IMR-90 (cell line): ENCODE results near the gene PIEZO2.

Experiments
- BHLHE40 ChIP-seq: fragments of 150-350 bp; IDR thresholded peaks from 2 replicates; pipeline ENCODE4 v1.6.1; 2016; ENCODE audit warnings: mild to moderate bottlenecking, low read depth, low read length
- CHD1 ChIP-seq: IDR thresholded peaks from 2 replicates; pipeline ENCODE4 v1.6.1; 2012; ENCODE audit warnings: low read depth, low read length, improper control_type of control experiment
- CTCF ChIP-seq: conservative IDR thresholded peaks from 2 replicates; pipeline ENCODE4 v1.5.1; 2012; ENCODE audit warnings: mild to moderate bottlenecking, low read depth, low read length, improper control_type of control experiment
- MAFK ChIP-seq: IDR thresholded peaks from 2 replicates; pipeline ENCODE4 v1.6.1; 2012; ENCODE audit warnings: low read depth, low read length, improper control_type of control experiment
- MAZ ChIP-seq: IDR thresholded peaks from 2 replicates; pipeline ENCODE4 v1.6.1; 2012; ENCODE audit warnings: low read depth, mild to moderate bottlenecking, low read length, improper control_type of control experiment, moderate library complexity, borderline replicate concordance
- MXI1 ChIP-seq: IDR thresholded peaks from 2 replicates; pipeline ENCODE4 v1.6.1; 2012; ENCODE audit warnings: low read depth, mild to moderate bottlenecking, low read length, moderate library complexity, borderline replicate concordance
- NFE2L2 ChIP-seq: fragments of 150-350 bp; IDR thresholded peaks from 2 replicates; pipeline ENCODE4 v1.6.1; 2016; ENCODE audit warnings: low read depth, mild to moderate bottlenecking, low read length
- POLR2A ChIP-seq: IDR thresholded peaks from 2 replicates; pipeline ENCODE4 v1.6.1; 2012; ENCODE audit warnings: mild to moderate bottlenecking, low read depth, low read length
- RAD21 ChIP-seq: IDR thresholded peaks from 2 replicates; pipeline ENCODE4 v1.6.1; 2012; ENCODE audit warnings: low read length, improper control_type of control experiment
- RCOR1 ChIP-seq: IDR thresholded peaks from 2 replicates; pipeline ENCODE4 v1.6.1; 2012; ENCODE audit warnings: mild to moderate bottlenecking, low read length, improper control_type of control experiment; ENCODE audit not compliant: insufficient replicate concordance
- RFX5 ChIP-seq: IDR thresholded peaks from 2 replicates; pipeline ENCODE4 v1.8.0; 2012; ENCODE audit warnings: low read depth, mild to moderate bottlenecking, low read length, moderate library complexity
- SMC3 ChIP-seq: fragments of 150-350 bp; IDR thresholded peaks from 2 replicates; pipeline ENCODE4 v1.6.1; 2016; ENCODE audit warnings: low read depth, mild to moderate bottlenecking, antibody characterized with exemption, low read length, moderate library complexity
- TF ChIP-seq, protein P1 (sequence below): fragments of 150-350 bp; IDR thresholded peaks from 2 replicates; pipeline ENCODE4 v1.6.1; 2017; ENCODE audit warnings: mild to moderate bottlenecking, antibody characterized with exemption, low read length, low read depth

DNA sequence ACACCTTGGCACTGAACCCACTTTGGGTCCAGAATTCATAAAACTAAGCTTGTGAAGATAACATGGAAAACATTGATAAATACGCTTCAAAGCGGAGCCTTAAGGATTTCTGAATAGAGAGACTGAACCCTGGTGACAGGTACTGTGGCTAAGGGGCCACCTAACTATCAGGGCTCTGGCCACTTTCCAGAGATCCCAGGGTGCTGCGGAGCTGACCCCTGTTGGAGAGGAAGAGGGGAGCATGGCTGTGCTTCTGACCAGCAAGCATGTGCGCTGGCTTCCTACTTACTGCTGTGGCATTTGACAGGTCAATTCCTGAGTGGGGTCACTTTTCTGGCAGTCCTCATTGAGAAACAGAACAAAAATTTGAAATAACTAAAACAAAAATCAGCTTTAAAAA is 395.2 kb downstream of the PIEZO2 start:
- no peak for TF ChIP-seq BHLHE40
- TF ChIP-seq CTCF: no peak
- TF ChIP-seq POLR2A: no peak
- no peak for TF ChIP-seq MAZ
- TF ChIP-seq RAD21: no peak
- TF ChIP-seq SMC3: no peak
- no peak for TF ChIP-seq MAFK
- TF ChIP-seq NFE2L2: no peak
- TF ChIP-seq, protein P1, sequence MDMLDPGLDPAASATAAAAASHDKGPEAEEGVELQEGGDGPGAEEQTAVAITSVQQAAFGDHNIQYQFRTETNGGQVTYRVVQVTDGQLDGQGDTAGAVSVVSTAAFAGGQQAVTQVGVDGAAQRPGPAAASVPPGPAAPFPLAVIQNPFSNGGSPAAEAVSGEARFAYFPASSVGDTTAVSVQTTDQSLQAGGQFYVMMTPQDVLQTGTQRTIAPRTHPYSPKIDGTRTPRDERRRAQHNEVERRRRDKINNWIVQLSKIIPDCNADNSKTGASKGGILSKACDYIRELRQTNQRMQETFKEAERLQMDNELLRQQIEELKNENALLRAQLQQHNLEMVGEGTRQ: no peak
- TF ChIP-seq CHD1: no peak
- TF ChIP-seq RCOR1: no peak
- no peak for TF ChIP-seq RFX5
- TF ChIP-seq MXI1: no peak
